Measurements from ENCODE around the gene GALNT16.
"Not testable (repeated sequence)": the region's sequence is repeated elsewhere in the genome, so short reads cannot be mapped to it uniquely, and the experiment has no call there.

Gene GALNT16

DNA sequence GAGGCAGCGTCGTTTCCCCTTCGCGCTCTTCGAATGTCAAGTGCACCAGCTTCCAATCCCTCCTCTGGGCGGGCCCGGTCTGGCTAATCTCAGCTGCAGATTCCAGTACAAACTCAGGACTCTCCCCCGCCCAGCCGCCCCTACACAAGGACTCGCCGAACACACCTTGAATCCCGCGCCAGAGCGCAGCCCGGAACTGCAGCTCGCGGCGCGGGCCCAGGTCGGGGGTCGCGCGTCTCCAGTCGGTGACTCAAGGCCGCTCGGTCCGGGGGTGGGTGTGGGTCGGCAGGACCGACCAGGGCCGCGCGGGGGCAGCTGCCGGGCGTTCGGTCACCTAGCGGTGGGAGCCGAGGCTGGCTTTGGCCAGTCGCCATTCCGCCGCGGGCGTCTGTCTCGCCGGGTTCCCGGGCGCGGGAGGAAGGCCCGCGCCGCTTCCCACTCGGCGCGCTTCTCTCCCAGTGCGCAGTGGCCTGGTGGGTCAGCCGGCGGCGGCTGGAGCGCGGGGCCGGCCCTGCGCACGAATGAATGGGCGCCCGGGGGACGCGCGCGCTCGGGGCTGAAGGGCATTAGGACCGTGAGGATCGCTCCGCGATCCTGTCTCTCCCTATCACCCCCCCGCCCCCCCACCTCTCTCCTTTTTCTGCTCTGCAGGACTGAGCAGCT, at the start of gene GALNT16:
GALNT16 (plus strand) TSS at position 632 of the 663 bp plus-strand sequence. CDS start 133 bp downstream, outside the sequence.
- no peak for DNase-seq (ENCODE audit: low read depth)

DNA sequence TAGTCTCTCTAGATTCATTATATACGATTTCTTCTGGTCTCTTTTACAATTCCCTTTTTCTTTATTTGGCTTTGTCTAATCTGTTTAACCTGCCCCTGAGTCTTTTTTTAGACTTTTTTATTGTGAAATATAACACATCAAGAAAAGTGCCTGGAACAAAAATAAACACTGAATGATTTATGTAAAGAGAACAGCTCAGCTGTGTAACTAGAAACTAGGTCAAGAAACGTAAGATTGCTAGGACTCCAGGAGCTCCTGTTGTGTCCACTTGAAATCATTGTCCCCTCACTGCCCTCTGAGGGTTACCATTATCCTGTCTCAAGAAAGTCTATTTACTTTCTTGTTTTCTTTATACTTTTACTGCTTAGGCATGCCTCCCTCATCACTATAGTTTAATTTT, 45.6 kb upstream of the GALNT16 start:
- DNase-seq (ENCODE audit: low read depth), result no peak

DNA sequence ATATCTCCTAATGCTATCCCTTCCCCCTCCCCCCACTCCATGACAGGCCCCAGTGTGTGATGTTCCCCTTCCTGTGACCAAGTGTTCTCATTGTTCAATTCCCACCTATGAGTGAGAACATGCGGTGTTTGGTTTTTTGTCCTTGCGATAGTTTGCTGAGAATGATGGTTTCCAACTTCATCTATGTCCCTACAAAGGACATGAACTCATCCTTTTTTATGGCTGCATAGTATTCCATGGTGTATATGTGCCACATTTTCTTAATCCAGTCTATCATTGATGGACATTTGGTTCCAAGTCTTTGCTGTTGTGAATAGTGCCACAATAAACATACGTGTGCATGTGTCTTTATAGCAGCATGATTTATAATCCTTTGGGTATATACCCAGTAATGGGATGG, 42.3 kb upstream of the GALNT16 start:
- DNase-seq (ENCODE audit: low read depth), result not testable (repeated sequence)

DNA sequence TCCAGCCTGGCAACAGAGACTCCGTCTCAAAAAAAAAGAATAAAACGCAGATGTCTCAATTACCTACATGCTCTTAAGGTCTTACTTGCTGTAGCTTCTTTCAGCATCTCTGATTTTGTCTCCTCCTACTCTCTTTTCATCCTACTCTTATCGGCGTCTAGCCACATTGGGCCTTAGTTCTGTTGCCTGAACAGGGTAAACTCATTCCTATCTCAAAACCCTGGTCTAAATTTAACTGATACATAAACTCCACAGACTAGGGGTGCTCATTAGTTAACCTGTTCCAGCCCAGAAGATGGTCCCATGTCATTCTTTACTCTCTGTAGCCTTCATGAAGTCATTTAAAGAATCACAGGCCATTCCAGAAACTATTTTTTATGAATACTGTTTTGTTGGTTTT, 35.0 kb upstream of the GALNT16 start:
- no peak for DNase-seq (ENCODE audit: low read depth)

DNA sequence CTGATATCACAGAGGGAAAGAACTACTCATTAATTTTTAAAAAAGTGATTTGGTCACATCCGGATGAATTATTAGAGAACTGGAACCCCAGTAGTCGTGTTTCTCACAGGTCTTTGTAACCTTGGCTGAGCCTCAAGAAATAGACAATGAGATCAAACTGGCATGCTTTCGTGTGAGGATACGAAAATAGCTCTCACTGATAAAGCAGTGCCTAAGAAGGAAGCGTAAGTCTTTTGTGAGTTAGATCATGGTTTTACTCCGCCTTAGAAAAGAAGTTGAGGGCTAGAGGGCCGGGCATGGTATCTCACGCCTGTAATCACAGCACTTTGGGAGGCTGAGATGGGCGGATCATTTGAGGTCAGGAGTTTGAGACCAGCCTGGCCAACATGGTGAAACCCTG, 33.8 kb upstream of the GALNT16 start:
- DNase-seq (ENCODE audit: low read depth), result no peak

DNA sequence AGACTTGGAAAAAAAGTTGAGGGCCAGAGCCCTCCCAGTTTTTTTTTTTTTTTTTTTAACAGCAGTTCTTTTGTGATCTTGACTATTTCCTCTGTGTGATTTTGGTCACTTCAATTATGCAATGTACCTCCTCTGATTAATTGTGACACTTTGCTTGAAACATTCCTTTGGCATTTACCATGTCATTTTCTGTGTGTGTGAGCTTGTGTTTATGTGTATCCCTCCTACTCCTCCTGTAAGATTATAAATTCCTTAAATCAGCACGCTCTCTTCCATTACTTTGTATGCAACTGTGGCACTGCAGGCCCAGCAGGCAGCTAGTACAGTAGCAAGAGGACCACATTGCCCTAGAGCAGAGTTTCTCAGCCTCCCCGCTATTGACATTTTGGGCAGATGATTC, 33.2 kb upstream of the GALNT16 start:
- DNase-seq (ENCODE audit: low read depth), result no peak

DNA sequence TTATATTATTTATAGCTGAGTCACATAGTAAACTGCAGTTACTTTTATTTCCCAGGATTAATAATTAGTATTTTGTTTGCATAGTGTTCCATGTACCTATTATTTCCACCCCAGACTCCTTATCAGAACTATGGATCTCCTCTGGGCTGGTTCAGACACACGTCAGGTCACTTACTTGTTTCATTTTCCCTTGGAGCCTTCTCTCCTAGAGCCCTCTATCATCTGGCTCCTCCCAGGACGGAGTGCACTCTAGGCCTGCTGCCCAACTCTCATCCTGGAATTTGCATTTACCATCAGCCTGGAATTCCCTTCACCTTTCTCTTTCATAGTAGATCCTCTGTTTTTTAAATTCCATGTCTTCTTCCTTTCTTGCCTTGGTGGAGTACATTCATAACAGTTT, 28.5 kb upstream of the GALNT16 start:
- DNase-seq (ENCODE audit: low read depth), result no peak

DNA sequence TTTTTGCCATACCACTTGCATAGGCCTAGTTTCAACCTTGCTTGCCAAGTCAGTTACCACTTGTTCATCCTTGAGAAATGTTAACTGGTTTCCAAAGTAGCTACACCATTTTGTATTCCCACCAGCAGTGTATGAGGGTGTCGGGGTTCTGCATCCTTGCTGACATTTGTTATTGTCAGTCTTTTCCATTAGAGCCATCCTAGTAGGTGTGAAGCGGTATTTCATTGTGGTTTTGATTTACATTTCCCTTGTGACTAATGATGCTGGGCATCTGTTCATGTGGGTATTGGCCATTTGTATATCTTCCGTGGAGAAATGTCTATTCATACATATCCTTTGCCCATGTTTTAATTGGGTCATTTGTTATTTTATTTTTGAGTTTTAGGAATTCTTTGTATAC, 27.6 kb upstream of the GALNT16 start:
- DNase-seq (ENCODE audit: low read depth), result no peak

DNA sequence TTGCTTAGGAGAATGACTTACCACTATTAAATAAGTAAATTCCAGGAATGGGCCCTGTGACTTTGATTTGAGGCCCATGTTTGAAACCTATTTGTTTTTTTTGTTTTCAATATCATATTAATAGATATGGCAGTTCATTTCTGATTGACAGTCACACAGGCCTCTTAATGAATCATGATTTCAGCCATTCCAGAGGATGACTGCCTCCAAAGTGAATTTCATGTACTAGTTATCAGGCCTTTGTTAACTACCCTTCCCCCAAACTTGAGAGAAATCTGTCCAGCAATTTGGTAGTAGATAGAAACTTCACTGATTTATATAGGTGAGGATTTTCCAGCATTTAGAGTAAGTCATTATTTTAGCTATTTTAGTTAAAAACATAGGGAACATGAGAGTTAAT, 25.9 kb upstream of the GALNT16 start:
- no peak for DNase-seq (ENCODE audit: low read depth)

DNA sequence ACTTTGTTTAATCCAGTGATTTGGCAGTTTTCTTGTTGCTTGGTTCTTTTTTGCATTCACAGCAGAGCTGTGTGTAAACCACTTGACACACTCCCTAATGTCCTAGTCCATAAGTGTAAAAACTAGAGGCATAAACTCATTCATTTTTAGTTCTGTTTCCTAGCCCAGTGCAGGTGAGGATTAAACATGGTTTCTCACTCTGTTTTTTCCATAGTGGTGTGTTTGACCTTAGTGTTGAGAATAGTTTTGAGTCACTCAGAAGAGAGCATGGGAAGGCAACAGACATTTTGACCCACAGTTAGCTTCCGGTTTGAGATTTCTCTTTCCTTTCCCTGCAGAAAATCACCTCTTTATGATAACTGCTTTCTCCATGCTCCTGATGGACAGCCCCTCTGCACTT, 24.2 kb upstream of the GALNT16 start:
- no peak for DNase-seq (ENCODE audit: low read depth)

DNA sequence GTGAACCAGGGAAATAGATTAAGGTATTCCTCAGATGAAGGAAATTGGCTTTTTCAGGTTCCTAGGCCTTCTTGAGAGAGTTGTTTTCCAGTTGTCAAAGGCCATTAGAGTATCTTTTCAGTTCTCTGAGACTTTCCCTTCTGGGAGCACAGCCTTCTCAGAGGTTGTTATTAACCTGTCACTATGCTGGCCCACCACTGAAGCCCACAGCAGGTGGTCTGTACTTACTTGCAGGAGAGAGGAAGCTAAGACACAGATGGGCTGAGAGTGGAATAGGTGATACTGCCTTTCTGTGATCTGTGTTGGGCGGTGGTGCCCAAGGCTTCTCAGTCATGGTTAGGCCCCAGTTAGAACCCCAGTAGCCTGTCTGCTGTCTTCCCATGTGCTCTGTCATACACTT, 22.8 kb upstream of the GALNT16 start:
- no peak for DNase-seq (ENCODE audit: low read depth)

DNA sequence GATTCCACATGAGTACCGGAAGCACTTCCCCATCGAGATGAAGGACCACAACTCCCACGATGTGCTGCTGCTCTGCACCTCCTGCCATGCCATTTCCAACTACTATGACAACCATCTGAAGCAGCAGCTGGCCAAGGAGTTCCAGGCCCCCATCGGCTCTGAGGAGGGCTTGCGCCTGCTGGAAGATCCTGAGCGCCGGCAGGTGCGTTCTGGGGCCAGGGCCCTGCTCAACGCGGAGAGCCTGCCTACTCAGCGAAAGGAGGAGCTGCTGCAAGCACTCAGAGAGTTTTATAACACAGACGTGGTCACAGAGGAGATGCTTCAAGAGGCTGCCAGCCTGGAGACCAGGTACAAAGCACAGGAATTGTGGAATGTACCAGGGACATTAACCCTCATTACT, 22.4 kb upstream of the GALNT16 start:
- no peak for DNase-seq (ENCODE audit: low read depth)

DNA sequence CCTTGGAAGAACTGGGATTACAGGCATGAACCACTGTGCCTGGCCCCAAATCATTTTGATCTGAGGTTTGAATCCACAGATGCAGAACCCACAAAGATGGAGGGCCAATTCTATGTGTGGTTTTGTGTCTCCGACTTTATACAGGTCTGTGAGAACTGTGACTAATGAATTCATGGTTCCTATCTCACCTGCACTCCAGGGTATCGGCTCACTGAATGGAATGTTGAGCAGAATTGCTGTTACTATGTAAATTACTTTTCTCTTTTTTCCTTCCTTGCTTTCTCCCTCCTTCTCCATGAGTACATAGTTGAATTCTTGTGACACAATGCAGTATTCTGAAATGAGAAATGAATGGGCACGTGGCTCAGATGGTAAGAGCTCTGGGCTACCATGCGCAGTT, 21.1 kb upstream of the GALNT16 start:
- DNase-seq (ENCODE audit: low read depth), result no peak

DNA sequence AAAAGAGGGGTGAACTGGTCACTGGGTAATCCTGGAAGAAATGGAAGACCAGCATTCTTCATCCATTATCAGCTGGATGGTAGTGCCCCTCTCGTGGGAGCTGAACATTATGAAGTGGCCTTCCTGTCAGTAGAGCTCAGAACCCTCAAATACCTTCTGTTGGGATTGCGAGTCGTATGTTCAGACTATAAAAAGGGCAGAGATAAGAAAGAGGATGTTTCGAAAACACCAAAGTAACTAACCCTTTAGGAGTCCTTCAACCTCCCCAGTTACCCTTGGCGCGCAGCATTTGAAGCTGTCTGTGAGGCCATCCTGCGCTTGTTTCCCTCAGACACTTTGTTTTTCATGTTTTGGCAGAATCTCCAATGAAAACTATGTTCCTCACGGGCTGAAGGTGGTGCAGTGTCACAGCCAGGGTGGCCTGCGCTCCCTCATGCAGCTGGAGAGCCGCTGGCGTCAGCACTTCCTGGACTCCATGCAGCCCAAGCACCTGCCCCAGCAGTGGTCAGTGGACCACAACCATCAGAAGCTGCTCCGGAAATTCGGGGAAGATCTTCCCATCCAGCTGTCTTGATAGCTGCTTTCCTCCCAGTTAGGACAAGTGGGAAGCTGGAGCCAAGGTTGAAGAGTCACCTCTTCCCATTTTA, 19.3 kb upstream of the GALNT16 start:
- DNase-seq (ENCODE audit: low read depth), result no peak

DNA sequence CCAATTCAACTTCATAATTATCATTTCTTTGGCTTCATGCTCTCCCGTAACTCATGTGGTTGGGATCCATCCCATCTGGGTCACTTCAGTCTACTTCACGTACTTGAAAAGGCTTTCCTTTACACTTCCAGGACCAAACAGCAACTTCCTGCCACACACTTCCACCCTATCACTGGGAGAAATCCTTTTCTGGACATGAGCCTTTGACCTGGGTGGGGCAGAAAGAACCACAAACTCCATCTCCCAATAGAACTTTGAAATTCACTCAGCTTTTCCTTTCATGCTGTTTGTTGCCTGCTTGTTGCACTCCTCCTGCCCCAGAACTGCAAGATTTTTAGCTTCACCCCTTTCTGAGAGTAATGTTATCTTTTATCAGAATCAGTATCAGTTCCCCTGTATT, 18.4 kb upstream of the GALNT16 start:
- no peak for DNase-seq (ENCODE audit: low read depth)

DNA sequence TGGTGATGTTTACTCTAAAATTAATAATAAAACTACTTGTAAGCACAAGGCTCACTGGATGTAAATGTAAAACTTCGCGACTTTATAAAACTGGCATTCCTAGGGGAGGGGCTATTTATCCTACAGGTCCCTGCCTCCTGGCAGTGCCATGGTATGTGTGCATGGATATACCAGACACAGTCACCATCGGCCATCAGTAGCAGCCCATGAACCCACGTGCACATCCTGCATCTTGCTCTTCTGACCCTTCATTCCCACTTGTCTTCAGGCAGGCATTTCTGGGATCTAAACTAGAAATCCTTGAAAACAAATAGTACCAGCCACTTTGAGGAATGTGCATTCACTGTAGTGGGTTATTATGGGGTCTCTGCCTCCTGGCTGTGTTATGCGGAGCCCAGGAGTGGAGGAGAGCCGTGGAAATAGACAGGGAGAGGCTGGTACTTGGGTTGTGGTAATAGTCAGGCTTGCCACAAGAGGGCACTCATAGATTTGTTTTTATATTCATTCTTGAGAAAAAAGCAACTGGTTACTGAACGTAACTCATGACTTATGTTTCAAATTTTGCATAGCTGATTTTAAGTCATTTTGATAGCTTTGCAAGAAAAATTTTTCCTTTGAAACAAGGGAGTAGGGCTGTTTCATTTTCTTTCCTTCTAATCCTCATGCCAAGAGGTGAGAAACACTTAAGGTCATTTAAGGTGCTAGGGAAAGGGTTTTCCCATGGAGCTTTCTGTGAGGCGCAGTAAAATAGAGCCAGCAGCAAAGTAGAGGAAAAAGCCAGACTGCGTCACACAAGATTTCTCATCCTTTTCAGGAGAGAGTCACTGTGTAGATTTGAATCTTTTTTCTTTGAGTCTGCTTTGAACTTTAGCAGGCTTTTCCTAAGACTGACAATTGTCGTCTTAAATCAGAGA, 17.4 kb upstream of the GALNT16 start:
- no peak for DNase-seq (ENCODE audit: low read depth)

DNA sequence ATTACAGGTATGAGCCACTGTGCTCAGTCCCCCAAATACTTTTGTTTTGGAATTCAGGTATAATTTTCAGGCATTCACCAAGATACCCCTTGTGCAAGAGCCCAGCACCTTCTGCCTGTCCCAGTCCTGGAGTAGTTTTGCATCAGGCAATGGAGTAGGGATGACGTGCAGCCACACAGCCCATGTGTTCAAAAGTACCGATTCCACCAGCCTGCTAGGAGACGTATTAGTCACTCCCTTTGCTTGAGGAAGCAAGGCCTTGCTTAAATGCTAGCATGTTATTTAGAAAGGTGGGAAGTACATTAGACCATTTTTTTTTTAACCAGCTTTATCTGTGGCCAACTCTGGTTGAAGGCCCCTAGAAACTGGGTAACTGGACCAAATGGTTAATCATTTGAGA, 15.0 kb upstream of the GALNT16 start:
- no peak for DNase-seq (ENCODE audit: low read depth)

DNA sequence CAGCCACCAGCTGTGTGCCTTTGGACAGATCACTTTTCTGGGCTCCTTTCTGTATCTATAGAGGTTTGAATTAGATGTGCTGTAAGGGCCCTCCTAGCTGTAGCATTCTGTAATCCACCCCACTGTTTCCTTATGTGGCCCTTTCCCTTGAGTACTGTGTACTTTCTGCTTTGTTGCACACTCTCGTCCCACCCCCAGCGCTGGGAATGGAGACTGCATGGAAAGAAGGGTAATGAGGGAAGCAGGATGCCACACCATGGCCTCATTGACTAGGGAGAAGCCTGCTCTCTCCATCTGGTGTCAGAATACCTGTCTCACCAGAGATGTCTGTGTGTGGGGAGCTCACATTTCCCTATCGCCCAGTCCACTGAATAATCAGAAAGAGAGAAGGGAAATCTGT, 13.6 kb upstream of the GALNT16 start:
- DNase-seq (ENCODE audit: low read depth), result no peak

DNA sequence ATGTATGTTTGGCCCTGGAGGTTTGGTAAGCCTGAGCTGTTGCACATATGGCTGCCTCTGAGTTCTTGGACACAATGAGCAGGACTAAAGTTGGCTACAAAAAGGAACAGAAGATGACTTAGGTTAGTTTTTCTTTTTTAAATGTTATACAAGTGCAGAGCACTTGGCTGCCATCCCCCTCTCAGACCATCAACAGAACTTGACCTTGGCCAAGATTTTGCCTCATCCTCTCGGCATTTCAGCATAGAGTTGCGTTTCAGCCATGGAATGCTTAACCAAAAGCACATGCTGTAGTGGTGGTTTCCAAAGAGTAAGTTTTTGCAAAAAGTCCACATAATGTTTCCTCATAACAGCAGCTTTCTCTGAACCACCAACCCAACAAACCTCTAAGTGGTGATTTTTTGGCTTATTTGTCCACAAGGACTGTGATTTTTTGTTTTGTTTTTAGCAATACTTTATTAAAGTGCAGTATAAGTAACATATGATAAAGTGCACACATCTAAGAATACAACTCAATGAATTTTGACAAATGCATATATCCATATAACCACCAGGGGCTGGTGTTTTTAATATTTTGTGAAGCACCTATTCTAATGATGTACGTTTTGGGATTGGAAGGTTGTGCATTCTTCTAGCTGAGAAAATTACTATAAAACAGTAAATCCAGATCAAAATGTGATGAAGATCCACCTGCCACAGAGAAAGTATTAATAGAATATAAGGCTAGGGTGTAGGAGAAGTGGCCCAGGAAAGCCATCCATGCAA, 12.1 kb upstream of the GALNT16 start:
- DNase-seq (ENCODE audit: low read depth), result no peak

DNA sequence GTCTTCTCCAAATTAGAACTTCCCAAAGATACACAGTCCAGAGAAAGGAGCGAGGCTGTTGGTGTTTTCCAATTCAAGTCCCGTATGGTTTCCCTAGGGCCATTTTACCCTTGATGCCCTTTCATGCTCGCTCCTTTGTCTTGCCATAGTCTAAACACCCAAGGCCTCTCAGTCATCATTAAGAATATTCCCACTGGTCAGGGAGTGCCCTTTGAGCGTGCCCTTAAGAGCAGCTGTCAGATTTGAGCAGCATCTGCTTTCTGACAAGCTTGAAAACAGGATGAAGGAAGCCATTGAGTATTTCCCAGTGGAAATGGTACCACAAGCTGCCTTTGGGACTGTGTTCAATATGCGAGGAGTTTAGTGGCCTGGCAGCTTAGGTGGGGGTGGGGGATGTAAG, 10.4 kb upstream of the GALNT16 start:
- no peak for DNase-seq (ENCODE audit: low read depth)

DNA sequence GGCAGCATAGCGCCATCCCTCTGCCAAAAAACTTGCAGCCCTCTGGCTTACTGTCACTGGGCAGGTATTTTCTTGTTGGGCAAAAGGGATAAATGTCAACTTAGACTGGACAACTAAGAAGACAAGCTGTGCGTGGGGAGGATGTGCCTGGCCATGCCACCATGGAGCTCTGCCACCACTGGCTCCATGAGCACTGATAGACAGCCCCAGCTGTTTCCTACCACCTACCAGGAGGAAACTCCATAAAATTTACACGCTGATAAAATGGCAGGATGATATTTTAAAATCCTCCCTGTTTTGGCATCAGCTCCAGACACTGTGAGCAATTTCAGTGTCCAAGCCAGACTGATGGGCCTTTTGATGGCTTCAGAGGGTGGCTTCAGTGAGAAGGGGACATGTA, 7.1 kb upstream of the GALNT16 start:
- no peak for DNase-seq (ENCODE audit: low read depth)

DNA sequence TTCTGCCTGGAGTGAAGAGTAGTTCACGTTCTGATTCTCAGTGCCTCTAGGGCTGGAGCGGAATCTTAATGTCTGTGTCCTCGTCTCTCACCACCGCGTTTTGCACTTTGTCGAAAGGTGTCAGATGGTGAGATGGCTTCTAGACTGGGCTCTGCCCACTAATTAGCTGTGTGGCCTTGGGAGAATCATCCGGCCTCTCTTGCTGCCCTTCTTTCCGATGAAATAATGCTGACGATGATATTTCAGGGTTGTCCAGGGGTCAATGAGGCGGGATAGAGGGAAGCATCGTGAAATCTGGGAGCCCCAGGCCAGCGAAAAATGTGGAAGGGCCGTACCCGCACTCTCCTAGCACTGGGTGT, 811 bp upstream of the GALNT16 start:
- no peak for DNase-seq (ENCODE audit: low read depth)
